GM18951 (cell line): ENCODE results near the gene MYLK4.

Experiments used
- POLR2A ChIP-seq: IDR thresholded peaks from 4 replicates; pipeline ENCODE4 v1.6.1; 2011; ENCODE audit warnings: mild to moderate bottlenecking; ENCODE audit not compliant: insufficient read length, insufficient read depth; ENCODE audit errors: extremely low read depth
- in situ Hi-C: fragments of 300-500 bp; cut with MboI; formaldehyde crosslinking; loops from one replicate; pipeline ENCODE4 v1.12.0; 2022; ENCODE audit warnings: low sequenced_read_pairs, mixed read lengths, inconsistent platforms; ENCODE audit not compliant: unreplicated experiment

MYLK4 gene

GRCh38 chr6:2617729-2618128, 133.0 kb downstream of the MYLK4 start:
- no peak for TF ChIP-seq POLR2A
- in situ Hi-C loops = no loop called here

GRCh38 chr6:2616811-2617210, 133.9 kb downstream of the MYLK4 start:
- in situ Hi-C loops = no loop called here
- TF ChIP-seq POLR2A = no peak

GRCh38 chr6:2615251-2615650, 135.5 kb downstream of the MYLK4 start:
- in situ Hi-C loops = no loop called here
- TF ChIP-seq POLR2A = no peak

DNA sequence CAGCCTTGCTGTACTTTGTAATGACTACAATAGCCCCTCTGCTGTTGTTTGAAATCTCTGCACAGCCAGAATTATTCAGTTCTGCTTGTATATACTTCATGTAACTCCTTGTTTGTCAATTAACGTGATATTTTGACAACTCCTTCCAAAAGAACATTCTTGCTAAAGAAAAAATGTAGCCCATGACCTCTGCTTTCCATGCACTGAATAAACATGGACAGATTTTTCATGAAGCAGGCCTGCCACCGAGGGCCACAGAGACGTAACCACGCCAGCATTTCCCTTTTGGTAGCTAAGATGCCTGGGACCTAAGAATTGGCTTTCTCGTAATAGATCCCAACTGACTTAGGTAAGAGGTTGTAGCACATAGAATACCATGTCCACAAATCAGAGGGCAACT, 135.9 kb downstream of the MYLK4 start:
- in situ Hi-C loops = no loop called here
- no peak for TF ChIP-seq POLR2A

- TF ChIP-seq POLR2A = no peak
- in situ Hi-C loops = no loop called here
These were observed 136.6 kb downstream of the MYLK4 start for GRCh38 chr6:2614155-2614554.
